HCT116 (cell line): ENCODE data around the gene TYW3. TPM values are rescaled to one million over a fixed set of nuclear protein-coding genes. Genes with fewer than 3 reads are reported as not detected.
"Not testable (repeated sequence)": the region's sequence is repeated elsewhere in the genome, so short reads cannot be mapped to it uniquely, and the experiment has no call there.

ENCODE experiments used
- ATAC-seq: fragments of 200-7000 bp; cut with Tn5 transposase; 2 replicates; pipeline ENCODE4 v1.9.1; 2020; ENCODE audit warnings: mild to moderate bottlenecking, moderate library complexity
- BruUV-seq: library from RNA; stranded (reverse); fragments of 400-500 nt; replicated peaks from 2 replicates; lab custom pipeline; 2021; lab: Mats Ljungman, UMichigan
- CTCF ChIA-PET: fragments of 300-600 bp; sonication (Branson Sonifier 250); formaldehyde crosslinking; loops from one replicate; lab custom pipeline; 2021; ENCODE audit warnings: antibody characterized with exemption; lab: Charles Lee
- POLR2A ChIA-PET: fragments of 300-600, 350-600 bp; sonication (Branson Sonifier 250); formaldehyde crosslinking; loops from one replicate; lab custom pipeline; 2021; ENCODE audit warnings: antibody characterized with exemption; lab: Charles Lee
- RAD21 ChIA-PET, 2 experiments: fragments of 300-600 bp; sonication (Branson Sonifier 250); formaldehyde crosslinking; loops; one replicate each; lab custom pipeline; 2023; ENCODE audit warnings: low total read pairs in 2 of 2; ENCODE audit not compliant: uncharacterized antibody in 2 of 2, unreplicated experiment in 2 of 2, low non-redundant PET in 1 of 2; lab: Charles Lee
- DNase-seq: peaks from one replicate; pipeline ENCODE4 v3.0.0-alpha.2; 2010; ENCODE audit warnings: low read depth, low spot score
- H2AFZ ChIP-seq: fragments of 200-600 bp; shearing (Covaris generic), sonication (generic); 2 replicates; pipeline ENCODE4 v1.6.1; 2017; ENCODE audit warnings: low read depth, mixed run types, mixed read lengths, antibody characterized with exemption, low read length; ENCODE audit not compliant: poor library complexity, severe bottlenecking
- H3K27ac ChIP-seq: 2 replicates; pipeline ENCODE4 v1.5.1; 2012; ENCODE audit warnings: low read depth, low read length
- H3K27me3 ChIP-seq: fragments of 200-600 bp; sonication (generic); 2 replicates; pipeline ENCODE4 v1.6.1; 2016; ENCODE audit warnings: mixed run types, low read length, mixed read lengths; ENCODE audit not compliant: insufficient read depth
- H3K36me3 ChIP-seq, 2 experiments: fragments of 200-500 bp in 1 of 2; fragments of 200-600 bp in 1 of 2; sonication (Bioruptor generic) in 1 of 2; sonication (generic) in 1 of 2; 2 replicates each; pipeline versions ENCODE4 v1.5.1 to v1.6.1; 2014 to 2016; ENCODE audit warnings: low read length in 2 of 2, inconsistent platforms in 1 of 2, mixed read lengths in 1 of 2, mixed run types in 1 of 2; ENCODE audit not compliant: insufficient read depth in 2 of 2, control insufficient read depth in 1 of 2
- H3K4me1 ChIP-seq, 2 experiments: fragments of 200-600 bp in 1 of 2; sonication (generic) in 1 of 2; 2 replicates each; pipeline versions ENCODE4 v1.5.1 to v1.6.1; 2012 to 2017; ENCODE audit warnings: low read length in 2 of 2, inconsistent platforms in 1 of 2, mild to moderate bottlenecking in 1 of 2, mixed read lengths in 1 of 2, mixed run types in 1 of 2, moderate library complexity in 1 of 2; ENCODE audit not compliant: insufficient read depth in 2 of 2, control insufficient read depth in 1 of 2
- H3K4me2 ChIP-seq: fragments of 200-600 bp; sonication (generic); 2 replicates; pipeline ENCODE4 v1.6.1; 2017; ENCODE audit warnings: mixed run types, low read length, mixed read lengths
- H3K4me3 ChIP-seq, 2 experiments: fragments of 200-600 bp in 1 of 2; sonication (generic) in 1 of 2; replicated peaks in 1 of 2; 2 replicates each; pipeline ENCODE4 v1.5.1; 2011 to 2016; ENCODE audit warnings: low read length in 2 of 2, control low read depth in 1 of 2, low read depth in 1 of 2, mild to moderate bottlenecking in 1 of 2, mixed read lengths in 1 of 2, mixed run types in 1 of 2
- H3K79me2 ChIP-seq: fragments of 200-600 bp; sonication (generic); 2 replicates; pipeline ENCODE4 v1.6.1; 2017; ENCODE audit warnings: mild to moderate bottlenecking, mixed run types, low read length, moderate library complexity, mixed read lengths; ENCODE audit not compliant: insufficient read depth
- H3K9ac ChIP-seq: fragments of 200-600 bp; sonication (generic); 2 replicates; pipeline ENCODE4 v1.6.1; 2016; ENCODE audit warnings: low read length, mixed read lengths
- H3K9me2 ChIP-seq: fragments of 200-600 bp; sonication (generic), shearing (Covaris generic); 2 replicates; pipeline ENCODE4 v1.6.1; 2017; ENCODE audit warnings: mixed run types, mild to moderate bottlenecking, moderate library complexity; ENCODE audit not compliant: insufficient read depth
- H3K9me3 ChIP-seq, 2 experiments: fragments of 200-500 bp in 1 of 2; fragments of 200-600 bp in 1 of 2; sonication (Bioruptor generic) in 1 of 2; sonication (generic) in 1 of 2; 2 replicates each; pipeline ENCODE4 v1.6.1; 2014 to 2017; ENCODE audit warnings: low read length in 2 of 2, mixed read lengths in 2 of 2, inconsistent platforms in 1 of 2, low read depth in 1 of 2, mild to moderate bottlenecking in 1 of 2, mixed run types in 1 of 2, moderate library complexity in 1 of 2; ENCODE audit not compliant: control insufficient read depth in 1 of 2, insufficient read depth in 1 of 2
- H4K20me1 ChIP-seq: fragments of 200-600 bp; sonication (generic), shearing (Covaris generic); 2 replicates; pipeline ENCODE4 v1.6.1; 2017; ENCODE audit warnings: mixed run types, mild to moderate bottlenecking, moderate library complexity; ENCODE audit not compliant: insufficient read depth
- CBX3 ChIP-seq: IDR thresholded peaks from 2 replicates; pipeline ENCODE4 v1.6.1; 2012; ENCODE audit warnings: low read depth
- CTCF ChIP-seq, 3 experiments: fragments of 200-600 bp in 1 of 3; sonication (generic) in 1 of 3; IDR thresholded peaks in 2 of 3; conservative IDR thresholded peaks in 1 of 3; 2 replicates each; pipeline ENCODE4 v1.5.1; 2012 to 2017; ENCODE audit warnings: low read depth in 2 of 3, low read length in 2 of 3, antibody characterized with exemption in 1 of 3, borderline replicate concordance in 1 of 3, control low read depth in 1 of 3, mild to moderate bottlenecking in 1 of 3, mixed read lengths in 1 of 3, mixed run types in 1 of 3, moderate library complexity in 1 of 3; ENCODE audit not compliant: insufficient read depth in 1 of 3
- EZH2phosphoT487 ChIP-seq: fragments of 200-600 bp; IDR thresholded peaks from 2 replicates; pipeline ENCODE4 v1.6.1; 2018; ENCODE audit warnings: antibody characterized with exemption, borderline replicate concordance
- POLR2A ChIP-seq: IDR thresholded peaks from 2 replicates; pipeline ENCODE4 v1.7.0; 2011; ENCODE audit warnings: borderline replicate concordance; ENCODE audit not compliant: insufficient read depth, insufficient read length; ENCODE audit errors: extremely low read depth
- POLR2AphosphoS5 ChIP-seq: IDR thresholded peaks from 2 replicates; pipeline ENCODE4 v1.6.1; 2011; ENCODE audit warnings: mild to moderate bottlenecking, low read depth, low read length, moderate library complexity
- RAD21 ChIP-seq: IDR thresholded peaks from 2 replicates; pipeline ENCODE4 v1.6.1; 2012; ENCODE audit warnings: low read depth, mild to moderate bottlenecking
- SIN3A ChIP-seq: IDR thresholded peaks from 2 replicates; pipeline ENCODE4 v1.6.1; 2012; ENCODE audit warnings: low read depth
- SP1 ChIP-seq: IDR thresholded peaks from 2 replicates; pipeline ENCODE4 v1.6.1; 2012; ENCODE audit warnings: low read depth
- TCF7L2 ChIP-seq: IDR thresholded peaks from 2 replicates; pipeline ENCODE4 v1.7.0; 2011; ENCODE audit warnings: borderline replicate concordance, inconsistent platforms; ENCODE audit not compliant: insufficient read depth, insufficient read length; ENCODE audit errors: extremely low read depth
- ZBTB33 ChIP-seq: IDR thresholded peaks from 2 replicates; pipeline ENCODE4 v1.6.1; 2011; ENCODE audit warnings: mild to moderate bottlenecking, low read length, moderate library complexity; ENCODE audit not compliant: insufficient replicate concordance; ENCODE audit errors: extremely low read depth
- ZFX ChIP-seq: fragments of 450-650 bp; IDR thresholded peaks from 2 replicates; pipeline ENCODE4 v1.6.1; 2017
- ZNF274 ChIP-seq: fragments of 200-500 bp; sonication (Bioruptor generic); IDR thresholded peaks from 2 replicates; pipeline ENCODE4 v1.6.1; 2014; ENCODE audit warnings: mild to moderate bottlenecking, low read depth, low read length, inconsistent platforms
- intact Hi-C: fragments of 100-400 bp; cut with micrococcal nuclease; formaldehyde crosslinking; loops from 2 replicates; pipeline ENCODE4 v1.10.0; 2022
- total RNA-seq: library from RNA; stranded (reverse); gene quantifications from one replicate; pipeline ENCODE4 v1.2.1, GENCODE V29; 2021; ENCODE audit not compliant: unreplicated experiment
- TF ChIP-seq, protein P1 (sequence below): IDR thresholded peaks from 2 replicates; pipeline ENCODE4 v1.6.1; 2012; ENCODE audit warnings: low read depth

Gene TYW3
- total RNA-seq, 1 experiment from 2014 or later, result 31.8 TPM

- Histone ChIP-seq H3K27ac (no peak overlapping the region), H3K4me3 (no peak overlapping the region), H3K79me2 (peaks cover 30% of the 10 kb centered on the region), H3K4me1 (peaks cover 5 to 9% of the 10 kb centered on the region in 2 experiments; a peak in 3 of 4 replicates), H3K9me2 (no peaks in the 10 kb centered on the region), H3K36me3 (peaks cover 8 to 36% of the 10 kb centered on the region in 2 experiments; a peak in 3 of 4 replicates), H3K4me2 (no peak overlapping the region), H3K9me3 (no peaks in the 10 kb centered on the region), H4K20me1 (no peaks in the 10 kb centered on the region), H3K27me3 (no peaks in the 10 kb centered on the region), H2AFZ (no peak overlapping the region), H3K9ac (no peak overlapping the region)
- intact Hi-C loops, result no loop called here
- CTCF ChIA-PET, result no interaction called here
- no TSS peak for BruUV-seq
- RAD21 ChIA-PET, result no interaction called here
- POLR2A ChIA-PET, result no interaction called here
- ATAC-seq (no peak), DNase-seq (no peak)
- no peak for TF ChIP-seq POLR2AphosphoS5
- no peak for TF ChIP-seq SIN3A
- TF ChIP-seq TCF7L2, result no peak
- no peak for TF ChIP-seq SP1
- TF ChIP-seq CTCF (IDR thresholded peaks at IDR 0.05 in 2 of 3, conservative IDR thresholded peaks at IDR 0.05 in 1 of 3; ENCODE audit: borderline replicate concordance in 1 of 3, insufficient read depth in 1 of 3, low read depth in 2 of 3, low read length in 2 of 3), result no peak
- TF ChIP-seq ZFX, result no peak
- TF ChIP-seq ZBTB33, result no peak
- no peak for TF ChIP-seq POLR2A
- no peak for TF ChIP-seq RAD21
- TF ChIP-seq EZH2phosphoT487, result no peak
- TF ChIP-seq, protein P1, sequence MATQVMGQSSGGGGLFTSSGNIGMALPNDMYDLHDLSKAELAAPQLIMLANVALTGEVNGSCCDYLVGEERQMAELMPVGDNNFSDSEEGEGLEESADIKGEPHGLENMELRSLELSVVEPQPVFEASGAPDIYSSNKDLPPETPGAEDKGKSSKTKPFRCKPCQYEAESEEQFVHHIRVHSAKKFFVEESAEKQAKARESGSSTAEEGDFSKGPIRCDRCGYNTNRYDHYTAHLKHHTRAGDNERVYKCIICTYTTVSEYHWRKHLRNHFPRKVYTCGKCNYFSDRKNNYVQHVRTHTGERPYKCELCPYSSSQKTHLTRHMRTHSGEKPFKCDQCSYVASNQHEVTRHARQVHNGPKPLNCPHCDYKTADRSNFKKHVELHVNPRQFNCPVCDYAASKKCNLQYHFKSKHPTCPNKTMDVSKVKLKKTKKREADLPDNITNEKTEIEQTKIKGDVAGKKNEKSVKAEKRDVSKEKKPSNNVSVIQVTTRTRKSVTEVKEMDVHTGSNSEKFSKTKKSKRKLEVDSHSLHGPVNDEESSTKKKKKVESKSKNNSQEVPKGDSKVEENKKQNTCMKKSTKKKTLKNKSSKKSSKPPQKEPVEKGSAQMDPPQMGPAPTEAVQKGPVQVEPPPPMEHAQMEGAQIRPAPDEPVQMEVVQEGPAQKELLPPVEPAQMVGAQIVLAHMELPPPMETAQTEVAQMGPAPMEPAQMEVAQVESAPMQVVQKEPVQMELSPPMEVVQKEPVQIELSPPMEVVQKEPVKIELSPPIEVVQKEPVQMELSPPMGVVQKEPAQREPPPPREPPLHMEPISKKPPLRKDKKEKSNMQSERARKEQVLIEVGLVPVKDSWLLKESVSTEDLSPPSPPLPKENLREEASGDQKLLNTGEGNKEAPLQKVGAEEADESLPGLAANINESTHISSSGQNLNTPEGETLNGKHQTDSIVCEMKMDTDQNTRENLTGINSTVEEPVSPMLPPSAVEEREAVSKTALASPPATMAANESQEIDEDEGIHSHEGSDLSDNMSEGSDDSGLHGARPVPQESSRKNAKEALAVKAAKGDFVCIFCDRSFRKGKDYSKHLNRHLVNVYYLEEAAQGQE, result no peak
- TF ChIP-seq ZNF274, result no peak
- no peak for TF ChIP-seq CBX3
Observed at GRCh38 chr1:74737333-74737732, 4.4 kb downstream of the TYW3 start.

DNA sequence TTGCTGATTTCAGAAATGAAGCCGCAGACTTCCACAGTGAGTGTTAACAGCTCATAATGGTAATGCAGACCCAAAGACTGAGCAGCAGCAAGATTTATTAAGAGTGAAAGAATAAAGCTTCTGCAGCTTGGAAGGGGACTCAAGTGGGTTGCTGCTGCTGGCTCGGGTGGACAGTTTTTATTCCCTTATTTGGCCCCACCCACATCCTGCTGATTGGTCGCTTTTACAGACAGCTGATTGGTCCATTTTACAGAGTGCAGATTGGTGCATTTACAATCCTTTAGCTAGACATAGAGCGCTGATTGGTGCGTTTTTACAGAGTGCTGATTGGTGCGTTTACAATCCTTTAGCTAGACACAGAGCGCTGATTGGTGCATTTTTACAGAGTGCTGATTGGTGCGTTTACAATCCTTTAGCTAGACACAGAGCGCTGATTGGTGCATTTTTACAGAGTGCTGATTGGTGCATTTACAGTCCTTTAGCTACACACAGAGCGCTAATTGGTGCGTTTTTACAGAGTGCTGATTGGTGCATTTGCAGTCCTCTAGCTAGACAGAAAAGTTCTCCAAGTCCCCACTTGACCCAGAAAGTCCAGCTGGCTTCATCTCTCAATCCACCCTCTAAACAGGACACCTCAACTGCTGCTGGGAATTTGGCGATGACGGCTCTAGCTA is 7.5 kb downstream of the TYW3 start:
- Histone ChIP-seq H3K36me3 (peaks cover 8 to 45% of the 10 kb centered on the region in 2 experiments), H3K79me2 (peaks cover 15% of the 10 kb centered on the region)
- CTCF ChIA-PET, intact Hi-C loops, H3K9me3 ChIP-seq, H3K27ac ChIP-seq, ATAC-seq, H4K20me1 ChIP-seq, RAD21 ChIA-PET, H3K9ac ChIP-seq, H2AFZ ChIP-seq, H3K9me2 ChIP-seq, H3K27me3 ChIP-seq, H3K4me3 ChIP-seq, H3K4me2 ChIP-seq, POLR2A ChIA-PET, H3K4me1 ChIP-seq, DNase-seq, BruUV-seq: not testable (repeated sequence)
